H1 (cell line): Measurements from ENCODE around the gene TSC1. TPM values are rescaled to one million over a fixed set of nuclear protein-coding genes. Genes with fewer than 3 reads are reported as not detected.

Source experiments
- RAD21 ChIP-seq, 2 experiments: IDR thresholded peaks in 1 of 2; conservative IDR thresholded peaks in 1 of 2; 2 replicates each; pipeline ENCODE4 v1.6.1; 2011; ENCODE audit warnings: low read depth in 2 of 2, low read length in 2 of 2, improper control_type of control experiment in 1 of 2, inconsistent platforms in 1 of 2, mild to moderate bottlenecking in 1 of 2, moderate library complexity in 1 of 2
- polyA plus RNA-seq, 7 experiments: library from polyadenylated mRNA; depleted of rRNA in 3 of 7; stranded (reverse) in 5 of 7; unstranded in 2 of 7; fragments of >200 nt in 5 of 7; fragments of 200-250 nt in 2 of 7; gene quantifications; 1 replicate in 5 of 7; 2 replicates in 1 of 7; 4 replicates in 1 of 7; pipeline versions ENCODE4 v1.2.1 to v1.2.3, GENCODE V29; 2011 to 2013; ENCODE audit warnings: missing spikeins in 2 of 7, mixed read lengths in 2 of 7
- total RNA-seq: library from RNA; stranded (reverse); fragmentation: NEBNext Ultra II Directional; extraction: Animal tissue kit (Norgen Biotek cat#: 25700); gene quantifications from 2 replicates; pipeline ENCODE4 v1.2.1, GENCODE V29; 2021

The TSC1 gene
- total and polyA plus RNA-seq, 2 of the 8 experiments (the other 6 are each of a cell fraction or from before 2014, with no cell fraction given), result 37.2 to 46.0 TPM

- no peak for TF ChIP-seq RAD21 (IDR thresholded peaks at IDR 0.05 in 1 of 2, conservative IDR thresholded peaks at IDR 0.05 in 1 of 2; ENCODE audit: low read depth in 2 of 2, low read length in 2 of 2)
Observed at GRCh38 chr9:132896264-132896663, 48.2 kb downstream of the TSC1 start (continued).
